ENCODE measurements around the gene KRTAP5-3. TPM values are rescaled to one million over a fixed set of nuclear protein-coding genes. Genes with fewer than 3 reads are reported as not detected.
A peak's percentile ranks its signal among the peaks of the same experiment; 100 is the strongest.

KRTAP5-3 gene
- total RNA-seq, 1 donor from 2014 or later, result not detected

- Histone ChIP-seq H3K36me3 (ENCODE audit: control insufficient read depth, insufficient read depth, low read length) (no peaks in the 10 kb centered on the region), H3K4me3 (ENCODE audit: low read depth, low read length) (peak overlapping the region; percentile 58), H3K27me3 (ENCODE audit: control insufficient read depth, insufficient read depth, low read length) (peaks cover 3% of the 10 kb centered on the region)
- no peak for TF ChIP-seq CTCF (IDR thresholded peaks at IDR 0.05; ENCODE audit: insufficient read depth, low read length, poor library complexity, severe bottlenecking)
- no peak for DNase-seq (ENCODE audit: low read depth)
Measured at GRCh38 chr11:1570896-1571759, 37.1 kb downstream of the KRTAP5-3 start.

- H3K4me3 ChIP-seq (ENCODE audit: low read depth, low read length), result peak overlapping the region; percentile 58
- no peak for DNase-seq (ENCODE audit: low read depth)
- no peaks in the 10 kb centered on the region for H3K36me3 ChIP-seq (ENCODE audit: control insufficient read depth, insufficient read depth, low read length)
- TF ChIP-seq CTCF (IDR thresholded peaks at IDR 0.05; ENCODE audit: insufficient read depth, low read length, poor library complexity, severe bottlenecking), result no peak
- peaks cover 3% of the 10 kb centered on the region for H3K27me3 ChIP-seq (ENCODE audit: control insufficient read depth, insufficient read depth, low read length)
Measured at GRCh38 chr11:1570531-1570895, 37.8 kb downstream of the KRTAP5-3 start.

GRCh38 chr11:1570001-1570453 lies 38.2 kb downstream of the KRTAP5-3 start:
- H3K36me3 ChIP-seq (ENCODE audit: control insufficient read depth, insufficient read depth, low read length), result no peaks in the 10 kb centered on the region
- DNase-seq (ENCODE audit: low read depth), result no peak
- H3K27me3 ChIP-seq (ENCODE audit: control insufficient read depth, insufficient read depth, low read length), result peaks cover 3% of the 10 kb centered on the region
- no peak overlapping the region for H3K4me3 ChIP-seq (ENCODE audit: low read depth, low read length)
- no peak for TF ChIP-seq CTCF (IDR thresholded peaks at IDR 0.05; ENCODE audit: insufficient read depth, low read length, poor library complexity, severe bottlenecking)

DNA sequence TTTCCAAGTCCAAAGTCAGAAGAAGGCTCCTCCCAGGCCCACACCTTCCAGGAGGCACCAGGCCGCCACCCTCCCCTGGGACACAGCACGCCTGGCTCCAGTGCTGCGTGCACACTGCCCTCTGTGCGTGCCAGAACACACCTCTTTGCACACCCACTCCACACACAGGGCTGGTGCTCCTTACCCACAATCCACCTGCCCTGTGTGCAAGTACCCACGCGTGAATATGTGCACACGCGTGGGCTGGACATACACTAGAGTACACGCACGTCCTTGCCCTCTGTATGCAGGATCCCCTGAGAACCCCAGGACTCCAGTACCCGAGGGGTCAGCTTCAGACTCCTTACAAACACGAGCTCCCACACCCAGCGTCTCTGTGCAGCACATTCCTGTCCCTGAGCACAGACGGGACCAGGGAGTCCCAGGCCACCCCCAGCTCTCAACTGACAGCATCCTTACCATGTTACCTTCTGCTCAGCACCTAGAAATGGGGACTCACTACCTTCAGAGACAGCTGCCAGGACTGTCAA lies 38.9 kb downstream of the KRTAP5-3 start:
- Histone ChIP-seq H3K4me3 (ENCODE audit: low read depth, low read length) (no peak overlapping the region), H3K36me3 (ENCODE audit: control insufficient read depth, insufficient read depth, low read length) (no peaks in the 10 kb centered on the region), H3K27me3 (ENCODE audit: control insufficient read depth, insufficient read depth, low read length) (peaks cover 3% of the 10 kb centered on the region)
- no peak for TF ChIP-seq CTCF (IDR thresholded peaks at IDR 0.05; ENCODE audit: insufficient read depth, low read length, poor library complexity, severe bottlenecking)
- no peak for DNase-seq (ENCODE audit: low read depth)

DNA sequence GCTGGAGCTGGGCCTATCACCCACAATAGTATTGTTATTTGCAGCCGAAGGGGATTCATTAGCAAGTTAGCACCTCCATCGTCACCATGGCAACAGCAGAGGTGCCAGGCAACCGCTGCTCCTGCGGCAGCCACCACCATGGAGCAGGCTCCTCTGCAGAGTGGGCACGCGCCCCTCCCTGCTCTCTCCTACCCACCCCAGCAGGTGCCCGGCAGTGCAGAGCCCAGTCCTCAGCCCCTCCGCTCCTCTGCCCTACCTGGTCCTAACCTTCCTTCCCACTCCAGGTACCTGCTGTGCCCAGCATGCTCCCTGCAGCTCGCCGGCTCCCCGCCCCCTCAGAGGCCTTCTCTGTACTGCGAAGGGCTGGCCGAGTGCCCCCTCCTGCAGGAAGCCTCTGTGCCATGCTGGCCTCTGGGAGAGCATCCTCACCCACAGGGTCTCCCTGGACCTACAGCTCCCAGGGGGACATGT lies 39.8 kb downstream of the KRTAP5-3 start:
- peaks cover 3% of the 10 kb centered on the region for H3K27me3 ChIP-seq (ENCODE audit: control insufficient read depth, insufficient read depth, low read length)
- H3K36me3 ChIP-seq (ENCODE audit: control insufficient read depth, insufficient read depth, low read length), result no peaks in the 10 kb centered on the region
- no peak overlapping the region for H3K4me3 ChIP-seq (ENCODE audit: low read depth, low read length)
- no peak for TF ChIP-seq CTCF (IDR thresholded peaks at IDR 0.05; ENCODE audit: insufficient read depth, low read length, poor library complexity, severe bottlenecking)
- DNase-seq (ENCODE audit: low read depth), result no peak

Measured in kidney epithelial cell (primary cell).